Ishikawa (cell line): ENCODE measurements around the gene PTPRO.

Experiments used
- CEBPB ChIP-seq: IDR thresholded peaks from 2 replicates; pipeline ENCODE4 v1.6.1; 2012
- CREB1 ChIP-seq: IDR thresholded peaks from 2 replicates; pipeline ENCODE4 v1.6.1; 2012; ENCODE audit warnings: low read depth
- EGR1 ChIP-seq: IDR thresholded peaks from 2 replicates; pipeline ENCODE4 v1.6.1; 2012
- EP300 ChIP-seq: IDR thresholded peaks from 2 replicates; pipeline ENCODE4 v1.6.1; 2012; ENCODE audit warnings: borderline replicate concordance
- RAD21 ChIP-seq: IDR thresholded peaks from 2 replicates; pipeline ENCODE4 v1.6.1; 2012; ENCODE audit warnings: low read depth
- TAF1 ChIP-seq: IDR thresholded peaks from 2 replicates; pipeline ENCODE4 v1.6.1; 2012; ENCODE audit warnings: low read depth, mild to moderate bottlenecking
- TCF12 ChIP-seq: IDR thresholded peaks from 2 replicates; pipeline ENCODE4 v1.6.1; 2012; ENCODE audit warnings: low read depth
- TEAD4 ChIP-seq: IDR thresholded peaks from 2 replicates; pipeline ENCODE4 v1.6.1; 2012
- ZBTB7A ChIP-seq: IDR thresholded peaks from 2 replicates; pipeline ENCODE4 v1.6.1; 2012; ENCODE audit warnings: low read depth
- TF ChIP-seq, protein P1 (sequence below): IDR thresholded peaks from 2 replicates; pipeline ENCODE4 v1.6.1; 2012; ENCODE audit warnings: low read depth, mild to moderate bottlenecking
- TF ChIP-seq, protein P2 (sequence below): IDR thresholded peaks from 2 replicates; pipeline ENCODE4 v1.6.1; 2012

DNA sequence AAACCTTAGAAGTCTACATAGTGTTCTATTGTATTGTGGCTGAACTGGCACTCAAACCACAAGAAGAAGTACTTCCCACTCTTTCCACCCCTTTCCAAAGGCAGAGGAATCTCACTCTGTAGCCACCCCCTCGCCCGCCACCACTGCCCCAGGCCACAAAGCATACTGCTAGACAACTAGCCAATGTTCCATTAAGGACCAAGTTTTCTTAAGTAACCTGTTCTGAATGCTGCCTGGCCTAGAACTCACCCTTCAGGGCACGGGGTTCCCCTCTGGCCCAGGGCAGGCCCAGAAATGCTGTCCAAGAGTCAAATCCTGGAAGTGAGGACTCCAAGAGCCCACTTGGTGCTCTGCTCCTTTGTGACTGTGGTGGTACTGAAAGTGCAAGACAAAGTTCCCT, 15.7 kb upstream of the PTPRO start:
- TF ChIP-seq TAF1 (no peak), TCF12 (no peak), EGR1 (no peak), EP300 (no peak), ZBTB7A (no peak), CREB1 (no peak), RAD21 (no peak), CEBPB (no peak), TEAD4 (no peak)
- TF ChIP-seq, protein P1, sequence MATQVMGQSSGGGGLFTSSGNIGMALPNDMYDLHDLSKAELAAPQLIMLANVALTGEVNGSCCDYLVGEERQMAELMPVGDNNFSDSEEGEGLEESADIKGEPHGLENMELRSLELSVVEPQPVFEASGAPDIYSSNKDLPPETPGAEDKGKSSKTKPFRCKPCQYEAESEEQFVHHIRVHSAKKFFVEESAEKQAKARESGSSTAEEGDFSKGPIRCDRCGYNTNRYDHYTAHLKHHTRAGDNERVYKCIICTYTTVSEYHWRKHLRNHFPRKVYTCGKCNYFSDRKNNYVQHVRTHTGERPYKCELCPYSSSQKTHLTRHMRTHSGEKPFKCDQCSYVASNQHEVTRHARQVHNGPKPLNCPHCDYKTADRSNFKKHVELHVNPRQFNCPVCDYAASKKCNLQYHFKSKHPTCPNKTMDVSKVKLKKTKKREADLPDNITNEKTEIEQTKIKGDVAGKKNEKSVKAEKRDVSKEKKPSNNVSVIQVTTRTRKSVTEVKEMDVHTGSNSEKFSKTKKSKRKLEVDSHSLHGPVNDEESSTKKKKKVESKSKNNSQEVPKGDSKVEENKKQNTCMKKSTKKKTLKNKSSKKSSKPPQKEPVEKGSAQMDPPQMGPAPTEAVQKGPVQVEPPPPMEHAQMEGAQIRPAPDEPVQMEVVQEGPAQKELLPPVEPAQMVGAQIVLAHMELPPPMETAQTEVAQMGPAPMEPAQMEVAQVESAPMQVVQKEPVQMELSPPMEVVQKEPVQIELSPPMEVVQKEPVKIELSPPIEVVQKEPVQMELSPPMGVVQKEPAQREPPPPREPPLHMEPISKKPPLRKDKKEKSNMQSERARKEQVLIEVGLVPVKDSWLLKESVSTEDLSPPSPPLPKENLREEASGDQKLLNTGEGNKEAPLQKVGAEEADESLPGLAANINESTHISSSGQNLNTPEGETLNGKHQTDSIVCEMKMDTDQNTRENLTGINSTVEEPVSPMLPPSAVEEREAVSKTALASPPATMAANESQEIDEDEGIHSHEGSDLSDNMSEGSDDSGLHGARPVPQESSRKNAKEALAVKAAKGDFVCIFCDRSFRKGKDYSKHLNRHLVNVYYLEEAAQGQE = no peak
- TF ChIP-seq, protein P2, sequence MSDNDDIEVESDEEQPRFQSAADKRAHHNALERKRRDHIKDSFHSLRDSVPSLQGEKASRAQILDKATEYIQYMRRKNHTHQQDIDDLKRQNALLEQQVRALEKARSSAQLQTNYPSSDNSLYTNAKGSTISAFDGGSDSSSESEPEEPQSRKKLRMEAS = no peak
